BE2C (cell line): ENCODE measurements around the gene DNAAF6.
"Not testable (repeated sequence)": the region's sequence is repeated elsewhere in the genome, so short reads cannot be mapped to it uniquely, and the experiment has no call there.

Experiments used
- DNase-seq: peaks from one replicate; pipeline ENCODE4 v3.0.0-alpha.2; 2020
- H3K27me3 ChIP-seq: fragments of 250-450 bp; sonication (Bioruptor Pico); 2 replicates; pipeline ENCODE4 v1.5.1; 2020; ENCODE audit warnings: mild to moderate bottlenecking
- H3K36me3 ChIP-seq: fragments of 250-450 bp; sonication (Bioruptor Pico); 2 replicates; pipeline ENCODE4 v1.5.1; 2020; ENCODE audit warnings: mild to moderate bottlenecking
- H3K4me1 ChIP-seq: fragments of 250-450 bp; sonication (Bioruptor Pico); 2 replicates; pipeline ENCODE4 v1.5.1; 2020
- H3K4me3 ChIP-seq: 2 replicates; pipeline ENCODE4 v1.5.1; 2011; ENCODE audit warnings: low read depth, low read length
- H3K9me3 ChIP-seq: fragments of 250-450 bp; sonication (Bioruptor Pico); 2 replicates; pipeline ENCODE4 v1.5.1; 2020
- TF ChIP-seq, protein P1 (sequence below): IDR thresholded peaks from 2 replicates; pipeline ENCODE4 v1.5.1; 2012; ENCODE audit warnings: mild to moderate bottlenecking, low read depth, low read length

The DNAAF6 gene

DNA sequence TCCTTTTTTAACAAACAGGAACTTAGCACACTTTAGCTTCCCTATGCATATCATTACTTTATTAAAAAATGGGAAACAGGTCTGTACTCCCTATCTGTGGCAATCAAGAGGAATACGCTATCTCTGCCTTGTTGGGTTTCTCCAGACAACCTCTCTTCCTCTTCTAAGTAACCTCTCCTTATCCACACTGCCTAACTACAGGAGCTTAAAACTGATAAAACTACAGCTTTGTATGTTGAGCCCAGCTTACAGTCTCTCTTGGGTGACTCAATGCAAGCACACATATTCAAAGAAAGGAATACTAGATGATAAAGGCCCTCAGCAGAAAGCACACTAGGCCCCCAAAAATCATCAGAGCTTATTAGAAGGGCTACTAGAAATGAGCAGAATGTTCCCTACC is 9.1 kb upstream of the DNAAF6 start:
- TF ChIP-seq, protein P1, sequence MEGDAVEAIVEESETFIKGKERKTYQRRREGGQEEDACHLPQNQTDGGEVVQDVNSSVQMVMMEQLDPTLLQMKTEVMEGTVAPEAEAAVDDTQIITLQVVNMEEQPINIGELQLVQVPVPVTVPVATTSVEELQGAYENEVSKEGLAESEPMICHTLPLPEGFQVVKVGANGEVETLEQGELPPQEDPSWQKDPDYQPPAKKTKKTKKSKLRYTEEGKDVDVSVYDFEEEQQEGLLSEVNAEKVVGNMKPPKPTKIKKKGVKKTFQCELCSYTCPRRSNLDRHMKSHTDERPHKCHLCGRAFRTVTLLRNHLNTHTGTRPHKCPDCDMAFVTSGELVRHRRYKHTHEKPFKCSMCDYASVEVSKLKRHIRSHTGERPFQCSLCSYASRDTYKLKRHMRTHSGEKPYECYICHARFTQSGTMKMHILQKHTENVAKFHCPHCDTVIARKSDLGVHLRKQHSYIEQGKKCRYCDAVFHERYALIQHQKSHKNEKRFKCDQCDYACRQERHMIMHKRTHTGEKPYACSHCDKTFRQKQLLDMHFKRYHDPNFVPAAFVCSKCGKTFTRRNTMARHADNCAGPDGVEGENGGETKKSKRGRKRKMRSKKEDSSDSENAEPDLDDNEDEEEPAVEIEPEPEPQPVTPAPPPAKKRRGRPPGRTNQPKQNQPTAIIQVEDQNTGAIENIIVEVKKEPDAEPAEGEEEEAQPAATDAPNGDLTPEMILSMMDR: no peak
- H3K4me1 ChIP-seq: no peaks in the 10 kb centered on the region
- DNase-seq: no peak
- H3K9me3 ChIP-seq: no peaks in the 10 kb centered on the region
- no peaks in the 10 kb centered on the region for H3K36me3 ChIP-seq
- H3K27me3 ChIP-seq: no peaks in the 10 kb centered on the region
- H3K4me3 ChIP-seq: no peak overlapping the region

DNA sequence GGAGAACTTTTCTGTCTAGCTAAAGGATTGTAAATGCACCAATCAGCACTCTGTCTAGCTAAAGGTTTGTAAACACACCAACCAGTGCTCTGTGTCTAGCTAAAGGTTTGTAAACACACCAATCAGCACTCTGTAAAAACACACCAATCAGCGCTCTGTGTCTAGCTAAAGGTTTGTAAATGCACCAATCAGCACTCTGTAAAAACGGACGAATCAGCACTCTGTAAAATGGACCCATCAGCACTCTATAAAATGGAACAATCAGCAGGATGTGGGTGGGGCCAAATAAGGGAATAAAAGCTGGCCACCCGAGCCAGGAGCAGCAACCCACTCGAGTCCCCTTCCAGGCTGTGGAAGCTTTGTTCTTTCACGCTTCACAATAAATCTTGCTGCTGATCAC is 8.3 kb upstream of the DNAAF6 start:
- H3K4me1 ChIP-seq, H3K27me3 ChIP-seq, H3K9me3 ChIP-seq, H3K4me3 ChIP-seq, H3K36me3 ChIP-seq, DNase-seq: not testable (repeated sequence)

DNA sequence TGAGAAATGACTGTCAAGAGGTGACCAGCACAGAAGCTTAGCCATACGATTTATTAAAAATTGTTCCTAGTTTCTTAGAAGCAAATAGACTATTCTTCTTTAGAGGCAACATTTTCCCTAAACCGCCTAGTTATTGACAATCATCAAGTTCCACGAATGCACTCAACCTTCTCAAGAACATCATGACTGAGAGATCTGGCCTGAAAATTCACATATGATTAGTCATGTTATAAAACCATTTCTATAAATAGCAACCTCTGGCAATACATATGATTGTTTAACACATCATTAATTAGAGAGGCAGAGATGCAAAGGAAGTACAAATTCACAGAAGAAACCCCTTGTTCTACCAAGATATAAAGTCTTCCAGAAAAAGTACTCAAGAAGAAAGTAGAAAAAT is 6.9 kb upstream of the DNAAF6 start:
- H3K36me3 ChIP-seq: no peaks in the 10 kb centered on the region
- H3K9me3 ChIP-seq: no peaks in the 10 kb centered on the region
- H3K4me1 ChIP-seq: no peaks in the 10 kb centered on the region
- no peak for DNase-seq
- no peak overlapping the region for H3K4me3 ChIP-seq
- no peaks in the 10 kb centered on the region for H3K27me3 ChIP-seq
- TF ChIP-seq, protein P1: no peak

DNA sequence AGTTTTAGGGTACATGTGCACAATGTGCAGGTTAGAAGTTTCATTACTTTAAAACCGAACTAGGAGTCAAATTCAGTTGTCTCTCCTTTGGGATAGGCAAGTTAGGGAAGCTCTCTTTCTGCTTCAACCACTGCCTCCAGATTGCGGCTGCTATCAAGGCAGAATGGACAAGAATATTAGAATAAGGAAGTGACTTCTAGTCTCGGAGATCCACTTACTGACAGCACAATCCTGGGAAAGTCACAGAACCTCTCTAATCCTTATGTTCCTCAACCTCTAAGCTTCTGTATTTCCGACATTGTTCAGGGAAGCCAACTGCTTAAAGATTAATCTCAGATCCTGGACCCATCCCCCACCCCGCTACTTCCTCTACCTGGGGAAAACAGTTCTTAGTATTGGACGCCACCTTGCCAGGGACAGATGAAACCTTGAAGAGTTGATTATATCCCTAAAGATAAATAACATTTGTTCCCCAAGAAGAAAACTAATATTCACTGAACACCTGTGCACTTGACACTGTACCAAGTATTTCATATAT is 2.3 kb upstream of the DNAAF6 start:
- Histone ChIP-seq H3K4me1 (no peaks in the 10 kb centered on the region), H3K27me3 (no peaks in the 10 kb centered on the region), H3K9me3 (no peaks in the 10 kb centered on the region), H3K36me3 (no peaks in the 10 kb centered on the region), H3K4me3 (no peak overlapping the region)
- TF ChIP-seq, protein P1: no peak
- DNase-seq: no peak

DNA sequence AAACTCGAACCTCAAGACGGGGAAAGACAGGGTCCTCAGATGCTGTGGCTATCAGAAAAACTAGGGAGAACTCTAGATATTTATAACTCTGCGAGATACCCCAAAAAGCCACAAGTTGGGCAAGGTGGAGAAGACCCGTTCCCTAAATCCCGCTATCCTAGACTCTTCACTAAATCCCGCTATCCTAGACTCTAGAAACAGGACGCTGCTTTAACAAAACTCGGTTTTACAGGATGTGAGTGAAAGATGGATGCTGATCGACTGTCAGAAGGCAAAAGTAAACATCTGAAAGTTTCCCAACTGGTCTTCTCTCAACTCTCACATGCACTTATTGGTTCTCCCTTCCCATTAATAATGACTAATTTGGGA is 270 bp downstream of the DNAAF6 start:
- no peak for DNase-seq
- TF ChIP-seq, protein P1: no peak
- no peaks in the 10 kb centered on the region for H3K9me3 ChIP-seq
- H3K4me3 ChIP-seq: no peak overlapping the region; the same call in 1 of the 2 replicates
- H3K27me3 ChIP-seq: no peaks in the 10 kb centered on the region
- H3K4me1 ChIP-seq: no peaks in the 10 kb centered on the region
- H3K36me3 ChIP-seq: no peaks in the 10 kb centered on the region

DNA sequence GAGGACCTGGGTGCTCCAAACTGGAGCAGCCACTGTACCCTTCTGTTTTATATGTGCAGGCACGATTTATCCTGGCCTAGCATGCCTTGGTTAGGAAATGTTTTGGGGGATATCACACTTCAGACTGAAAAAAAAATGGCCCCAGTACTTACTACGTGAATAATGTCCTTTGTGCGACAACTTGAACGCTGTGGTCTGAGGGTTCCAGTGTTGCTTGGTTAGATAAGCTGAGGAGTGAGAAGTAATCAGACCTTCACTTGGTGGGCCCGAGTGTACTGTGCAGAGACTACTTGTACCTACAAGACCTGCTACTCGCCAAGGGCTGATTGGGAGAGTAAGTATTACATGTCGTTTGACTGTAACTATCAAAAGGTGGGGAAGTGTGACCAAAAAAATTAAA is 678 bp downstream of the DNAAF6 start:
- Histone ChIP-seq H3K9me3 (no peaks in the 10 kb centered on the region), H3K27me3 (no peaks in the 10 kb centered on the region), H3K4me3 (no peak overlapping the region), H3K4me1 (no peaks in the 10 kb centered on the region), H3K36me3 (no peaks in the 10 kb centered on the region)
- TF ChIP-seq, protein P1: no peak
- no peak for DNase-seq

DNA sequence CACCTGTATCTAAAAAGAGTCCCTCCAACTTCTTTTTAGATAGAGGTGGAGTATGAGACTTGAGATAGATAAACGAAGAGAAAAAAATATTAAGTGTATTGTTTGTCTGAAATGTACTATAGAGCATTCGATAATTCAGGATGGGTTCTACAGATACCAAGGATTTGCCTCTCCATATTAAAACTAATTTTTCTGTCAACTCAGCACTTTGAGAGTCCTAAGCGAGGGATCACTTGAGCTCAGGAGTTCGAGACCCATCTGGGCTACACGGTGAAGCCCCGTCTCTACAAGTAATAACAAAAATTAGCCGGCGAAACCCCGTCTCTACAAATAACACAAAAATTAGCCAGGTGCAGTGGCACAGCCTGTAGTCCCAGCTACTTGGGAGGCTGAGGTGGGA is 1.5 kb downstream of the DNAAF6 start:
- TF ChIP-seq, protein P1: no peak
- H3K27me3 ChIP-seq: no peaks in the 10 kb centered on the region

More for the DNA sequence above, 1.5 kb downstream of the DNAAF6 start:
- no peak for DNase-seq
- no peaks in the 10 kb centered on the region for H3K4me1 ChIP-seq
- no peaks in the 10 kb centered on the region for H3K9me3 ChIP-seq
- no peak overlapping the region for H3K4me3 ChIP-seq
- no peaks in the 10 kb centered on the region for H3K36me3 ChIP-seq
